ES-I3 (cell line): ENCODE results near the gene NANOG.
A peak's percentile ranks its signal among the peaks of the same experiment; 100 is the strongest.
"Not testable (repeated sequence)": the region's sequence is repeated elsewhere in the genome, so short reads cannot be mapped to it uniquely, and the experiment has no call there.

Source experiments
- H3K36me3 ChIP-seq: 2 replicates; pipeline ENCODE4 v1.6.1; 2013; ENCODE audit warnings: mild to moderate bottlenecking, low read length, control low read depth, moderate library complexity; ENCODE audit not compliant: insufficient read depth
- H3K4me1 ChIP-seq: 2 replicates; pipeline ENCODE4 v1.6.1; 2013; ENCODE audit warnings: mild to moderate bottlenecking, control low read depth, low read length; ENCODE audit not compliant: insufficient read depth
- H3K9ac ChIP-seq: 2 replicates; pipeline ENCODE4 v1.6.1; 2013; ENCODE audit warnings: low read depth, mild to moderate bottlenecking, low read length, moderate library complexity
- H3K9me3 ChIP-seq: 2 replicates; pipeline ENCODE4 v1.6.1; 2013; ENCODE audit warnings: mild to moderate bottlenecking, low read length, moderate library complexity; ENCODE audit not compliant: control insufficient read depth, insufficient read depth

Gene NANOG

DNA sequence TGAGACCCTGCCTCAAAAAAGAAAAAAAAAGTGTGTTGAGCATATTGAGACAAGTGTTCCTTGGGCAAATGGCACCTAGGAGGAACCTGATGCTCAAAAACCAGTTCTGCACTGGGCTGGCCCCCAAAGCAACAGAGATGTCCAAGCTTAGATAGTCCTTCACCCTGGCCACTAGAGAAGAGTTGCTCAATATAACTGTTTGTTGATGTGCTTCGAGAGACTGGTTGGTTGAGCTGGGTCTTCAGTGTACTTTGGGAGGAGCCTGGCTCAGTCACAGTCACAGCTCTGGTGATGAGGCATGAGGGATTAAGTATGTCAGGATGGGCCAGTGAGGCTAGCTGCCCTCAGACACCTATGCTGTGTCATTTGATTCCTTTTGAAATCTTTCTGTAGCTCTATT lies 45.5 kb downstream of the NANOG start:
- H3K9ac ChIP-seq: no peak overlapping the region
- no peaks in the 10 kb centered on the region for H3K9me3 ChIP-seq
- H3K36me3 ChIP-seq: no peaks in the 10 kb centered on the region
- peaks cover 9% of the 10 kb centered on the region for H3K4me1 ChIP-seq

DNA sequence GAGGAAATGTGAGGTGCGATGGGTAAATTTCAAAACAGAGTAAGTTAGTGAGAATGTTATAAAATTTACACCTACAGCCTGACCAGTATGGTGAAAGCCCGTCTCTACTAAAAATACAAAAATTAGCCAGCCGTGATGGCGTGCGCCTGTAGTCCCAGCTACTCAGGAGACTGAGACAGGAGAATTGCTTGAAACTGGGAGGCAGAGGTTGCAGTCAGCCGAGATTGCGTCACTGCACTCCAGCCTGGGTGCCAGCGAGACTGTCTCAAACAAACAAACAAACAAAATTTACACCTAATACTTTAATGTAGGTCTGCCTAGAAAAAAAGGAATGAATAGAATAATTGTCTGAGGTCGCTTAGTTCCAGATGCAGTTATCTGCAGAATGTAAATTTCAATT lies 45.9 kb downstream of the NANOG start:
- H3K4me1 ChIP-seq: peaks cover 9% of the 10 kb centered on the region
- no peak overlapping the region for H3K9ac ChIP-seq
- no peaks in the 10 kb centered on the region for H3K9me3 ChIP-seq
- H3K36me3 ChIP-seq: no peaks in the 10 kb centered on the region

DNA sequence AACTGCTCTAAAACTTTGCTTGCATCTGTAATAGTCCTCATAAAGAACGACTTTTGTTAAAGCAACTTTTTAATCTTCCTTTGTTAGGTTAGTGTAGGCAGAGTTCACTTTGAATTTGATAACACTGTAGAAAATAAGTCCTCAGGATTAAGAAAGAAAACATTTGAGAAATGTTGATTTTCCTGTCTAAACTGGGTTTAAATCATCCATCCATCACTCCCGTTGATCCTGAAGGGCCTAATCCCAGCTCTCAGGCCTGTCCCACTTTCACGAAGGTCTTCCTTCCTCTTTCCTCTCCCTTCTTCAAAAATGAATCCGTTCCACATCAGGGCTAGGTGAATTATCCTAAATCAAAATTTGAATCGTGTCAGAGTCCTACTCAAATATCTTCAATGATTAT lies 46.6 kb downstream of the NANOG start:
- no peaks in the 10 kb centered on the region for H3K36me3 ChIP-seq
- H3K4me1 ChIP-seq: peaks cover 9% of the 10 kb centered on the region
- no peaks in the 10 kb centered on the region for H3K9me3 ChIP-seq
- no peak overlapping the region for H3K9ac ChIP-seq

DNA sequence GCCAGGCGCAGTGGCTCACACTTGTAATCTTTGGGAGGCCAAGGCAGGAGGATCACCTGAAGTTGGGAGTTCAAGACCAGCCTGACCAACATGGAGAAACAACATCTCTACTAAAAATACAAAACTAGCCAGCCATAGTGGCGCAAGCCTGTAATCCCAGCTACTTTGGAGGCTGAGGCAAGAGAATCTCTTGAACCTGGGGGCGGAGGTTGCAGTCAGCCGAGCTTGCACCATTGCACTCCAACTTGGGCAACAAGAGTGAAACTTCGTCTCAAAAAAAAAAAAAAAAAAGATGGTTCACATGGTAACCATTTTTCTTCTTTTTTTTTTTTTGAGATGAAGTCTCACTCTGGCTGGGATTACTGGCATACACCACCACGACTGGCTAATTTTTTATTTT lies 48.2 kb downstream of the NANOG start:
- Histone ChIP-seq H3K4me1 (peaks cover 12% of the 10 kb centered on the region), H3K9me3 (no peaks in the 10 kb centered on the region), H3K9ac (no peak overlapping the region), H3K36me3 (no peaks in the 10 kb centered on the region)

DNA sequence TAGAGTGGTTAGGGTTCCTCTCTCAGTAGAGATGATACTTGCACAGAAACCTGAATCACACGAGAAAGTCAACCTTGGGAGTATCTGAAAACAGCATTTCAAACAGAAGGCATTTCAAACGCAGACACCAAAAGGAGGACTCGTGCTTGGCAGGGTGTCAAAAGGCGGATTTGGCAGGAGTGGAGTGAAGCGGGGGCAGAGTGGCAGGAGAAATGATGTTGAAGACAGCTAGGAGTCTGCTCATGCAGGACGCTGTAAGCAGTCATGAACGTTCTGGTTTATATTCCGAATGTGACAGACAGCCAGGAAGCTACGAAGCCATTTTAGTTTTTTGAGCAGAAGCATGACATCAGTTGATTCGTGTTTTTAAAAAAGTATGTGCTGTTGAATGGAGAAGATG lies 50.0 kb downstream of the NANOG start:
- H3K4me1 ChIP-seq, H3K36me3 ChIP-seq, H3K9ac ChIP-seq, H3K9me3 ChIP-seq: not testable (repeated sequence)

DNA sequence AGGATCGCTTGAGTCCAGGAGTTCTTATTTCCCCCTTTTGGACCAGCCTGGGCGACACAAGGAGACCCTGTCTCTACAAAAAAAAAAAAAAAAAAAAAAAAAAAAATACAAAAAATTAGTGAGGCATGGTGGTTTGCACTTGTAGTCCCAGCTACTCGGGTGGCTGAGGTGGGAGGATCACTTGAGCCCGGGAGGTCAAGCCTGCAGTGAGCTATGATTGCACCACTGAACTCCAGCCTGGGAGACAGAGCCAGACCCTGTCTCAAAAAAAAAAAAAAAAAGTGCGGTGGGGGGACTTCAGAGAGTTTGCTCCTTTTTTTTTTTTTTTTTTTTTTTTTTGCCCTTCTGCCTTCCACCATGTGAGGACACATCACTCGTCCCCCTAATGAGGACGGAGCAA lies 50.6 kb downstream of the NANOG start:
- not testable (repeated sequence) for H3K9me3 ChIP-seq

DNA sequence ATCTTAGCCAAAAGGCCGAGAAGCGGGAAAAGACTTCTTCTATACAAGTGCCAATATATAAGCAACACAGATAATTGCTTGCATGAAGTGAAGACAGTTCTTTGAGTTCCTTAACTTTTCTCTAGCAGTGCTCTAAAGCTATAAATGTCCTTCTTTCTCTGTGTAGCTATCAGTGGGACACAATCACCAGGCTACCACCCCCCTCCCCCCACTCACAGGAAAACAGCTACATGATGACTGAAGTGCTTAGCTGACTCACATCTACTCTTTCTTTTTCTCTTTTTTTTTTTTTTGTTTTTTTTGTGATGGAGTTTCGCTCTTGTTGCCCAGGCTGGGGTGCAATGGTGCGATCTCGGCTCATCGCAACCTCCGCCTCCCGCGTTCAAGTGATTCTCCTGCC lies 53.2 kb downstream of the NANOG start:
- not testable (repeated sequence) for H3K9me3 ChIP-seq, H3K9ac ChIP-seq, H3K36me3 ChIP-seq
- H3K4me1 ChIP-seq: peaks cover 10% of the 10 kb centered on the region

More for the DNA sequence above, 50.6 kb downstream of the NANOG start:
- H3K9ac ChIP-seq, H3K4me1 ChIP-seq, H3K36me3 ChIP-seq: not testable (repeated sequence)

DNA sequence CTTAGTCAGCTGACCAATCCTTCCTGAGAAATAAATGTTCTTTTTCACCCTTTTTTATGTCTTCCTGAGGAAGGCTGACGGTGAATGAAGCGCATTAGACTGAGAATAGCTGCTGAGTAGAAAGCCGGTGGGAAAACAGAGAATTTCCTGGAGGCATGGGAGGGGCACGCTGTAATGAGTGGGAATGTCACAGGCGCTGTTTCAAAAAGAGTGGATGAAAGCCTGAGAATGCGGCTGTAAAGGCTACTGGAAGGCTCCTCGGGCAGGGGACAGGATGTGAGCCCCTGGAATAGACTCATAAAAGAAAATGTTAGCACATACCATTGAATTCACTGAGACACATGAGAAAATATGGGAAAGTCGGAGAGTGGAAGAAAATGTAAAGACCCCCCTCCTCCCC lies 53.9 kb downstream of the NANOG start:
- H3K4me1 ChIP-seq: peaks cover 12% of the 10 kb centered on the region
- not testable (repeated sequence) for H3K36me3 ChIP-seq, H3K9me3 ChIP-seq, H3K9ac ChIP-seq

DNA sequence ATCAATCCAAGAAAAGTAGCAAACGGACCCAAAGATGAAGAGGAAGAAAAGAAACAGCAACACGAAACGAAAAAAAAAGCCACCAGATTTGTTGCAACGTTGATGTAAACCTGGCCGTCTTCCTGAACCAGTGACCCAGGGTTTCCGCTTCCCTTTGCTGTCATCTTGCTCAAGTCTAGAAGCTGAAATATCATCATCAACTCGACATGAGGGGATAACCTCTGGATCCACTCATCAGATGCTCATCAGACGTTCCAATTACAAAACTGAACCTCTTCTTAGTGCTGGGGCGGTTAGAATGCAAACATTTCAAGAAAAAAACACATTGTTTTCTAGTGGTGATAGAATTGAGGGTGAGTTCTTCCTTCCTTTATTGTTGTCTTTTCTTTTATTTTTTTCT lies 54.4 kb downstream of the NANOG start:
- H3K9ac ChIP-seq, H3K9me3 ChIP-seq, H3K36me3 ChIP-seq: not testable (repeated sequence)
- peaks cover 15% of the 10 kb centered on the region for H3K4me1 ChIP-seq

DNA sequence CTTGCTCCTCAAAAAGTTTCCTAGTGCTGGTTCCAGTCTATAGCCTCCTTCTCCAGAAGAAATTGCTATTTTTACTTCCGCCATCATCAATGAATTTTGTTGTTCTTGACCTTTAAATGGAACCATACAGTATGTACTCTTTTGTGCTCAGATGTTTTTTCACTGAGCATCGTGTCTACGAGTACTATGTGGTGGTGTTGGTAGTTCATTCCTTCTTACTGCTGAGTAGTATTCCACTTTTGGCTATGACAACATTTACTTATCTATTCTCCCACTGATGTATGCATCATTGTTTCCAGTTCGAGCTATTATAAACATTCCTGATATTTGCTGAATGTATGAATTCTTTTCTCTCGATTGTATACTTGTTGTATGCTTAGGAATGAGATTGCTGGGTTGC lies 54.9 kb downstream of the NANOG start:
- Histone ChIP-seq H3K9me3 (no peaks in the 10 kb centered on the region), H3K4me1 (peaks cover 15% of the 10 kb centered on the region), H3K36me3 (no peaks in the 10 kb centered on the region), H3K9ac (peak overlapping the region; percentile 29; the same call in 1 of the 2 replicates)

DNA sequence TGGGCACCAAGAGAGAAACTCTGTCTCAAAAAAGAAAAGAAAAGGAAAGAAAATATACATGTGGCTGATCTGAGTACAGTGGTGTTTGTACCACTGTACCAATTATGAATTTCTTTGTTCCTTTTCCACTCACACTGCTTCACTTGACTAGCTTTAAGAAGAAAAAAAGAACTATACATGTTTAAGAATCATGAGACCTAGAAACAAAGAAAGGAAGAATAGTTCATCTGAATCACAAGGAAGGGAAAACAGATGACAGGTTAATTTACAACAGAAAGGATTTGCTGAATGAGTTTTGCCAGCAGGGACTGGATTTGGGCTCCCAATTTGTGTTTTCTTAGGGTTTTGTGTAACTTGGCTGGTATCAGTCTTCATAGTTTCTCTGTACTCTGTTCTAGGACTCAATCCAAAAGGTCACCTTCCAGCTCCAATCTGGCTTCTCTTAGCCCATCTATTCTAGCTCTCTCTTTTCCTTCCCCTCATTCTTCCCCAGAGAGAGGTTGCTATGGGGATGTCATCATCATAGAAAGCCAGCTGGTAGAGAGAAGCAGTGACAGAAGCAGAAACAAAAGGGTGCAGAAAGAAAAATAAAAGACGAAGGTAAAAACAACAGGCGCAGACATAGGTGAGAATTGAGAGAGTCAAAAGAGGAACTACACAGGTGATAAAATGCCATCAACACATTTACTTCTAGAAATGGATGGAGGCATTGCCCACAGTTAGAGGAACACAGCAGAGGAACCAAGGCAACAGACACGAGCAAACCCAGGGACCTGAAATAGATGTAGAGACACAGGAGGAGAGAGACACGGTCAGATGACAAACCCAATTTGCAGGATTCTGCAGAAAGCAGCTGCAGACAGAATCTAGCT lies 58.3 kb downstream of the NANOG start:
- H3K36me3 ChIP-seq, H3K9me3 ChIP-seq: not testable (repeated sequence)
- H3K9ac ChIP-seq: peak overlapping the region; percentile 17; the same call in 1 of the 2 replicates
- peaks cover 24% of the 10 kb centered on the region for H3K4me1 ChIP-seq

DNA sequence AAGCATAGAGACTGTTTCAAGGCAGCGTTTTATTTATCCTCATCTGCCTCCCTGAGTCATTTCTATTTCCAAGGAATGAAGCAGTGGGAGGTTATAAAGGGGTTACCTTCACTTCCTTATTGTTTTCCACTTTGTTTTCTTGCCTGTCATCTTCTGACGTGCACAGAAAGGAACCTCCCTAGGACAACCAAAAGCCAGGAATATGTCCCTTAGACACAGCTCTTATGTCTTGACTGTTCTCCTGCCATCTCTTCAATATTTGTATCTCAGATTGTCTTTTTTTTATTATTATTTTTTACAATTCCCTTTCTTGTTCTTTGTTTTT lies 58.9 kb downstream of the NANOG start:
- not testable (repeated sequence) for H3K9me3 ChIP-seq, H3K9ac ChIP-seq, H3K36me3 ChIP-seq
- peaks cover 27% of the 10 kb centered on the region for H3K4me1 ChIP-seq
